Measurements from ENCODE around the gene SEC62. TPM values are rescaled to one million over a fixed set of nuclear protein-coding genes. Genes with fewer than 3 reads are reported as not detected.

The SEC62 gene
- total and polyA plus RNA-seq, 2 of the 4 experiments (the other 2 are of a cell fraction): 33.2 to 36.6 TPM

- TF ChIP-seq USF2 (IDR thresholded peaks at IDR 0.05; ENCODE audit: low read depth, low read length) (no peak), SMC3 (IDR thresholded peaks at IDR 0.05; ENCODE audit: low read depth, low read length) (no peak), BHLHE40 (IDR thresholded peaks at IDR 0.05; ENCODE audit: low read depth, low read length) (no peak), POLR2A (IDR thresholded peaks at IDR 0.05; ENCODE audit: low read depth, low read length) (no peak), CHD1 (IDR thresholded peaks at IDR 0.05; ENCODE audit: low read depth, low read length) (no peak), RCOR1 (IDR thresholded peaks at IDR 0.05; ENCODE audit: insufficient replicate concordance, low read length) (no peak), NFE2L2 (IDR thresholded peaks at IDR 0.05; ENCODE audit: low read depth, low read length) (no peak), MAFK (IDR thresholded peaks at IDR 0.05; ENCODE audit: low read depth, low read length) (no peak), MXI1 (IDR thresholded peaks at IDR 0.05; ENCODE audit: borderline replicate concordance, low read depth, low read length) (no peak), MAZ (IDR thresholded peaks at IDR 0.05; ENCODE audit: borderline replicate concordance, low read depth, low read length) (no peak), RAD21 (IDR thresholded peaks at IDR 0.05; ENCODE audit: low read length) (no peak), CEBPB (IDR thresholded peaks at IDR 0.05; ENCODE audit: low read depth, low read length) (no peak), FOS (IDR thresholded peaks at IDR 0.05; ENCODE audit: low read depth, low read length) (no peak), RFX5 (IDR thresholded peaks at IDR 0.05; ENCODE audit: low read depth, low read length) (no peak)
- TF ChIP-seq, protein P1, sequence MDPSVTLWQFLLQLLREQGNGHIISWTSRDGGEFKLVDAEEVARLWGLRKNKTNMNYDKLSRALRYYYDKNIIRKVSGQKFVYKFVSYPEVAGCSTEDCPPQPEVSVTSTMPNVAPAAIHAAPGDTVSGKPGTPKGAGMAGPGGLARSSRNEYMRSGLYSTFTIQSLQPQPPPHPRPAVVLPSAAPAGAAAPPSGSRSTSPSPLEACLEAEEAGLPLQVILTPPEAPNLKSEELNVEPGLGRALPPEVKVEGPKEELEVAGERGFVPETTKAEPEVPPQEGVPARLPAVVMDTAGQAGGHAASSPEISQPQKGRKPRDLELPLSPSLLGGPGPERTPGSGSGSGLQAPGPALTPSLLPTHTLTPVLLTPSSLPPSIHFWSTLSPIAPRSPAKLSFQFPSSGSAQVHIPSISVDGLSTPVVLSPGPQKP (IDR thresholded peaks at IDR 0.05; ENCODE audit: borderline replicate concordance, low read depth, low read length): no peak
- TF ChIP-seq, protein P2, sequence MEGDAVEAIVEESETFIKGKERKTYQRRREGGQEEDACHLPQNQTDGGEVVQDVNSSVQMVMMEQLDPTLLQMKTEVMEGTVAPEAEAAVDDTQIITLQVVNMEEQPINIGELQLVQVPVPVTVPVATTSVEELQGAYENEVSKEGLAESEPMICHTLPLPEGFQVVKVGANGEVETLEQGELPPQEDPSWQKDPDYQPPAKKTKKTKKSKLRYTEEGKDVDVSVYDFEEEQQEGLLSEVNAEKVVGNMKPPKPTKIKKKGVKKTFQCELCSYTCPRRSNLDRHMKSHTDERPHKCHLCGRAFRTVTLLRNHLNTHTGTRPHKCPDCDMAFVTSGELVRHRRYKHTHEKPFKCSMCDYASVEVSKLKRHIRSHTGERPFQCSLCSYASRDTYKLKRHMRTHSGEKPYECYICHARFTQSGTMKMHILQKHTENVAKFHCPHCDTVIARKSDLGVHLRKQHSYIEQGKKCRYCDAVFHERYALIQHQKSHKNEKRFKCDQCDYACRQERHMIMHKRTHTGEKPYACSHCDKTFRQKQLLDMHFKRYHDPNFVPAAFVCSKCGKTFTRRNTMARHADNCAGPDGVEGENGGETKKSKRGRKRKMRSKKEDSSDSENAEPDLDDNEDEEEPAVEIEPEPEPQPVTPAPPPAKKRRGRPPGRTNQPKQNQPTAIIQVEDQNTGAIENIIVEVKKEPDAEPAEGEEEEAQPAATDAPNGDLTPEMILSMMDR (conservative IDR thresholded peaks at IDR 0.05; ENCODE audit: low read depth, low read length): no peak
- ChIA-PET POLR2A (ENCODE audit: unreplicated experiment) (no interaction called here), CTCF (interaction anchor here (0.6 kb wide), 1 partner anchor 870 kb away, joined by 4 read pairs; no protein-coding TSS in a partner anchor)
- dilution Hi-C loops (cut with HindIII; ENCODE audit: low sequenced_read_pairs, unreplicated experiment): no loop called here
- Histone ChIP-seq H2AK9ac (replicated peaks; ENCODE audit: low read depth, low read length, poor library complexity) (no peak overlapping the region), H4K5ac (ENCODE audit: low read depth, low read length) (no peak overlapping the region), H3K79me1 (ENCODE audit: low read depth in 1 of 2, low read length in 2 of 2) (0 out of 4 replicates have a peak, but pooled peaks cover 0 to 4% of the 10 kb centered on the region in 2 experiments), H3K4me3 (ENCODE audit: insufficient read depth, low read depth, low read length) (no peak overlapping the region), H3K4me2 (ENCODE audit: low read depth, low read length) (no peak overlapping the region), H3K27ac (ENCODE audit: insufficient read depth, low read length) (no peak overlapping the region), H2BK120ac (ENCODE audit: low read depth, low read length) (no peak overlapping the region), H3K9me3 (ENCODE audit: control insufficient read depth, insufficient read depth, low read length) (no peaks in the 10 kb centered on the region), H3K4me1 (ENCODE audit: control insufficient read depth, insufficient read depth, low read length) (peaks cover 5% of the 10 kb centered on the region), H4K8ac (ENCODE audit: low read depth in 2 of 2, low read length in 2 of 2) (no peak overlapping the region), H3K23ac (ENCODE audit: low read depth, low read length) (no peak overlapping the region), H3K27me3 (ENCODE audit: control insufficient read depth, insufficient read depth, low read length) (no peaks in the 10 kb centered on the region), H2BK20ac (ENCODE audit: low read depth, low read length) (no peak overlapping the region), H3K56ac (ENCODE audit: extremely low read depth, insufficient read depth, low read length) (no peak overlapping the region), H3K4ac (ENCODE audit: low read depth, low read length) (no peak overlapping the region), H4K91ac (ENCODE audit: insufficient read depth, low read depth, low read length) (0 out of 2 replicates have a peak overlapping the region, but pooled peaks have one; percentile 21), H3K36me3 (ENCODE audit: control insufficient read depth, insufficient read depth, low read length) (no peaks in the 10 kb centered on the region), H4K20me1 (ENCODE audit: insufficient read depth, low read length) (no peaks in the 10 kb centered on the region), H2AFZ (replicated peaks; ENCODE audit: low read length, poor library complexity) (no peak overlapping the region), H2BK15ac (ENCODE audit: low read depth, low read length) (no peak overlapping the region), H3K9me1 (ENCODE audit: insufficient read depth, low read length) (no peaks in the 10 kb centered on the region), H3K9ac (ENCODE audit: low read depth, low read length) (no peak overlapping the region), H3K18ac (ENCODE audit: low read depth, low read length) (no peak overlapping the region), H3K14ac (replicated peaks; ENCODE audit: low read depth, low read length) (no peak overlapping the region), H2AK5ac (ENCODE audit: low read depth, low read length) (no peak overlapping the region), H2BK5ac (ENCODE audit: low read depth, low read length, poor library complexity, severe bottlenecking) (no peak overlapping the region)
- 97% methylated on average over 5 of the region's 10 CpGs; no CpG with 5 or more reads in 1 of the 2 experiments for WGBS, 2 experiments (ENCODE audit: extremely low coverage in 2 of 2, insufficient read length in 1 of 2)
- ATAC-seq (ENCODE audit: low read depth) (no peak), DNase-seq (no peak)
- BruUV-seq (replicated peaks): no TSS peak
- in situ Hi-C loops (cut with MboI; ENCODE audit: low sequenced_read_pairs): no loop called here
- intact Hi-C loops (cut with micrococcal nuclease): no loop called here
These were observed 35.6 kb downstream of the SEC62 start for GRCh38 chr3:170002231-170002630.
